HG03108 (cell line): ENCODE data around the gene JAKMIP1.
"Not testable (repeated sequence)": the region's sequence is repeated elsewhere in the genome, so short reads cannot be mapped to it uniquely, and the experiment has no call there.

Source experiments
- ATAC-seq: cut with Tn5 transposase; IDR thresholded peaks from one replicate; pipeline ENCODE4 v1.9.1; 2021; ENCODE audit warnings: moderate library complexity; ENCODE audit not compliant: unreplicated experiment

The JAKMIP1 gene

DNA sequence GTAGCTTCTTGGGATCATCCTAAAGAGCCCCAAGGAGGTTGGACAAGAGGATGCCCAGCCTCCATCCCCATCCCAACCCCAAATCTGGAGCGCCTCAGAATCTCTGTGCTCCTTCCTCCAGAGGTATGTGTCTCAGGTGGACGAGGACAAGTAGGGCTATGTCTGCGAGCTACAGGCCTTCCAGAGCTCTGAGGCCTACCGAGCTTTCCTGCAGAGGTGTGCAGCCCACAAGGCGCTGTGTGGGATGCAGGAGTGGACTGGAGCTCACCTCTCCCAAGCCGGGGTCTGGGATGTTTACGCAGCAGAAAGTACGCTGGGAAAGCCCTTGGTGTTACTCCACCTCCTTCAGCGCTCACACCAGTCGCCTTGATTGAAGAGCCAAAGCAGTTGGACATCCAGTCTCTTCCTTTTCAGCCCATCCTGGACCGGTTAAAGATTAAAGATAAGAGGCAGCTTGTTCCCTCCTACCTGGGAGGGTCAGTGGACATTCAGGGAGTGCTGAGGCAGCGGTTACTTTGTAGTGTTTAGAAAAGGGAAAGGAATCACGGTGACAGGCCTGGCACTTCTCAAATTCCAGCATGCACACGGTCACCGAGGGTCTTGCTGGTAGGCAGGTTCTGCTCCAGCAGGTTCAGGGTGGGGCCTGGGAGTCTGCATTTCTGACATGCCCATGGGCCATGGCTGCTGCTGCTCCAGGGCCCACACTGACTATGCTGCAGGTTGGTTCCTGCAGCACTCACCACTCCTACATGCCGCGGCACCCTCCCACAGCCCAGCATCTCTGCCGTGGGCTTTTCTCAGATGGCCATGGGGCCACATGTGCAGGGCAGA lies 29.5 kb upstream of the JAKMIP1 start:
- no peak for ATAC-seq

DNA sequence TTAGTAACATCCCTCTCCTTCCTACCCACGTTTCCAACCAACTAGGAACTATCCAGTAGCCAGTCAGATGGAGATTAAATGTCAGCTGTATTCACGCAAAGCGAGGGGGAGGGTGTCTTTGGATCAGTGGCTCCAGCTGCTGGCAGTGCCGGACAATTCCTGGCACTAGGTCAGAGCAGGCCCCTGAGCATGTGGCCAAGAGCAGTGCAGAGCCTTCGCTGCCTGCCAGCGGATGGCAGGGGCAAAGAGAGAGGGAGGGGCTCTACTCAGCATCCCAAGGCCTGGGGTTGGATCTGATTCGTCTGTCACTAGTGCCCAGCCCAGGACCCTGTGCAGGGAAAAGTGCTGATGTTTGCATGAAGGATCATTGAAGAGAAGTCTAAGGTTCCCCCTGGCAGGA lies 28.7 kb upstream of the JAKMIP1 start:
- no peak for ATAC-seq

DNA sequence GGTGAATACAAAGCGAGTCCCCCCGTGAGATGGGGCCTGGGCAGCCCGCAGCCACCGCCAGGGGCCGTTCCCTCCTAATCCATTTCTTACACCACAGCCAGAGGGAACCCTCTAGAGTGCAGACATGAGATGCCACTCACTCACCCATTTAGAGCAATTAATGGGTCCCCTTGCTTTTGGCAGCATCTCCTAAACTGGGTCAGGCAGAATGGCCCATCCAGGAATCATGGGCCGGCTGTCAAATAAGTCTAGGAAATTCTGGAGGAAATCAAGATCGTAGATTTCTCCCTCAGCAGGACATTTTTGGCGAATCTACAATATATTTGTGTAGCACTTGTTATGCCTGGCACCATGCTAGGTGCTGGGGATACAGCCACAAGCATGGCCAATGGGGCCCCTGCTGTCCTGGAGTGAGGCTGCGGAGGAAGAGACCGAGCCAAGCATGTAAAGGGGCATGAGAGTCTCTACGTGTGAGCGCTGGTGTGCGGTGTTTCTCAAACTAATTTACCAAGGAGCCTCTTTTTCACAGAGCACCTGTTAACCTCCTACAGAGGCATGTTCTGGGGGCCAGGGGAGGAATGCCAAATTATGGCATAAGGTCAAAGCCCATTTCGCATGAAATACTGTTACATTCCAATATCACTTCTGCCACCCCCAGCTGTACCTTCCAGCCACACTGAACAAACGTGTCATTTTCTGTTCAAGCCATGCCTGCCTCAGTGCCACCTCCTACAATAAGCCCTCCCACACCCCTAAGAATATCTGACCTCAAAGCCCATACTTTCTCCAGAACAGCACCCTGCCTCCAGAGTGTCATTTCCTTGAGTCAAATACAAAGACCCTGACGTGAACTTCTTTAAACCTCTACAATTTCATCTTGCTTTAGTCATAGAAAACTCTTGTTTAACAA lies 28.1 kb upstream of the JAKMIP1 start:
- ATAC-seq, result no peak

DNA sequence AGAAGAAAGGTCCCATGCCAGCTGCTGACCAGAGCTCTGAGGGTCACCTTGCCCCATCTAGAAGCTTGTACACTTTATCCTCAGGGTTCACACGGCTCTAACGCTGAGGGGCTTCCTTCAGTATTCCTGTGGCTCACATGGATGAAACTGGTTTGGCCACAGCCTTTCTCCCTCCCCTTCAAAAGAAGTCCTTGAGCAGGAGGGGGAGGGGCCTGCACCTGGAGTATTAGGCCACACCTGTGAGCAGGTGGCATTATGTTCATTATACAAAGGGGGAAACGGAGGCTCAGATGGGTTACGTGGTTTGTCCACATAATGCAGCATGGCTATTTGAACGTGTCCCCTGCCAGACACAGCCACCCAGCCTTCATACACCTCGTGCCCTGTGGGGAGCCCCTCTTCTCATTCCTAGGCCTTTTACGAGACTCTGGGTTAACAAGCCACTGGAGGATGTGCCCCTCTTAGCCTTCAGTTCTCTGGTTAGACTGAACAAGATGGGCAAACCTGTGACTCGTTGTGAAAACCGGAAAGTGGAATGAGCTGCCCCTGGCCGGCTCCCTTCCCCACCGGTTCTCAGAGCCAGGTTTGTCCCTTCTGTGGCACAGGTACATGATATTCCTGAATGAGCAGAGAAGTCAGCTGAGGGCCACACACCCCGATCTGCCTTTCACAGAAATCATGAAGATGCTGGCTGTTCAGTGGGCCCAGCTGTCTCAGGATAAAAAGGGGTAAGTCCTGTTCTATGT lies 27.2 kb upstream of the JAKMIP1 start:
- no peak for ATAC-seq

DNA sequence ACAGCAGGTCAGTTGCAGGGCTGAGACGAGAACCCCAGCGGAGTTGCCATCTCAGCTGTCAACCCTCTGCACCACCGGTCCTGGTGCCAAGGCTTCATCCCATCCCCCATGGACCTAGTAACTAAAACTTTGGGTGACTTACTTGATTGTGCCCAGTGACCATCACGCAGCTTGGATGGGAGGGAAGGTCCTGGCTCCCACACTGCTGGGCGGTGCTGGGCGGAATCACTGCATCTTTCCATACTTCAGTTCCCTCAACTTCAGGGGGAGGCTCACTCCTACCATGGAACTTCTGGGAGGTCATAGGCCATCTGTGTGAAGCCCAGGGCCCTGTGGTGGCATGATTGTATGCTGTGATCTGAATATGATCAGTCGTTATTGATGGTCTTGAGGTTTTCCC lies 26.2 kb upstream of the JAKMIP1 start:
- ATAC-seq, result no peak

DNA sequence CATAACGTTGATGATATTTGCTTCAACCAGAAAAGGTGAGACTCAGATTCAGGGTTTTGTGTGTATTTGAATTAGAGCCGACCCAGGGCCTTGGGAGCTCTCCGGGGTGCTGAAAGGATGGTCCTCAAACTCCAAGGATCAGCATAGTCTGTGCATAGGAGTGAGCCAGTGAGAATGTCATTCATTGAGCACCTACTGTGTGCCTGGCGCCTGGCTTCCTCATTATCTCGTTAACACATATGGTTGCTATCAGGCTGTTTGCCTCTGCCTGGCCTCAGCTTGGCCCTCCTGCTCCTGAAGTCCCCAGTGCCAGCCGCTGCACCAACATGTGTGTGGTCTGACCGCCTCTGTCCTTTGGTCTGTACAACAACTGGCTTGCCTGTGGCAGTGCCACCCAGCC lies 25.1 kb upstream of the JAKMIP1 start:
- no peak for ATAC-seq

DNA sequence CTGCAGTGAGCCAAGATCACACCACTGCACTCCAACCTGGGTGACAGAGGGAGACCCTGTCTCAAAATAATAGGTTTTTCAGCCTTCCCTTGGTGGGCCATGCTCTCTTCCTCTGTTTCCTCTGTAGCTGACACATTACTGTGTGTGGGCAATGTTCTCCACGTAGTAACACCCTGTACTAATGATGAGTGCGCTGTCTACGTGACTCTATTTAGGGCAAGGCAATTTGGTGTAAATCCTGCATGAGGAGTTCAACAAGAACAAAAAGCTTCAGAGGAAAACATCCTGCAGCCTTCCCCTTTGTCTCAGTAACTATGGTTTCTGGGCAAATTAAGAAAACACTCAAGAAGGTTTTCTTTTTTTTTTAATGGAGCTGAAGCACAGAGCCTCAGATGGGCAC lies 24.4 kb upstream of the JAKMIP1 start:
- ATAC-seq, result no peak

DNA sequence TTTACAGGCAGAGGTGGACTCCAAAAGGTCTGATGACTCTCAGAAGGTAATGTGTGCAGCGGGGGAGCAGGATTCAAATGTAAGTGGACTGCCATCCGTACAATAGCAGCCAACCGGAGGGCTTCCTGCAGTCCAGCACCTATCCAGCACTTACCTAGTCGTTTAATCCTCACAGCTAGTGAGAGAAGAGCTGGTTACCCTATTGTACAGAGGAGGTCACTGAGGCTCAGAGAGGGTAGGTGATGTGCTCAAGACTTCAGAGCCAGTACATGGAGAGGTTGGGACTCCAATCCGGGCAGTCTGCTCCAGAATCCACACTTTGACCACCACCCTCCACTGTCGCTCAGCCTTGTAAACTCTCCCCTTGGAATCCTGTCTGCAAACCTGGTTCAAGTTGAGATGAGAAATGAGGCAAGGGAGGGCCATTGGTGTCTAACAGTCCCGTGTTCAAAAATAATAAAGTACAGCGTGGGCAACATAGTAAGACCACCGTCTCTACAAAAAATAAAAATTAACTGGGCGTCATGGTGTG lies 22.5 kb upstream of the JAKMIP1 start:
- ATAC-seq, result no peak

DNA sequence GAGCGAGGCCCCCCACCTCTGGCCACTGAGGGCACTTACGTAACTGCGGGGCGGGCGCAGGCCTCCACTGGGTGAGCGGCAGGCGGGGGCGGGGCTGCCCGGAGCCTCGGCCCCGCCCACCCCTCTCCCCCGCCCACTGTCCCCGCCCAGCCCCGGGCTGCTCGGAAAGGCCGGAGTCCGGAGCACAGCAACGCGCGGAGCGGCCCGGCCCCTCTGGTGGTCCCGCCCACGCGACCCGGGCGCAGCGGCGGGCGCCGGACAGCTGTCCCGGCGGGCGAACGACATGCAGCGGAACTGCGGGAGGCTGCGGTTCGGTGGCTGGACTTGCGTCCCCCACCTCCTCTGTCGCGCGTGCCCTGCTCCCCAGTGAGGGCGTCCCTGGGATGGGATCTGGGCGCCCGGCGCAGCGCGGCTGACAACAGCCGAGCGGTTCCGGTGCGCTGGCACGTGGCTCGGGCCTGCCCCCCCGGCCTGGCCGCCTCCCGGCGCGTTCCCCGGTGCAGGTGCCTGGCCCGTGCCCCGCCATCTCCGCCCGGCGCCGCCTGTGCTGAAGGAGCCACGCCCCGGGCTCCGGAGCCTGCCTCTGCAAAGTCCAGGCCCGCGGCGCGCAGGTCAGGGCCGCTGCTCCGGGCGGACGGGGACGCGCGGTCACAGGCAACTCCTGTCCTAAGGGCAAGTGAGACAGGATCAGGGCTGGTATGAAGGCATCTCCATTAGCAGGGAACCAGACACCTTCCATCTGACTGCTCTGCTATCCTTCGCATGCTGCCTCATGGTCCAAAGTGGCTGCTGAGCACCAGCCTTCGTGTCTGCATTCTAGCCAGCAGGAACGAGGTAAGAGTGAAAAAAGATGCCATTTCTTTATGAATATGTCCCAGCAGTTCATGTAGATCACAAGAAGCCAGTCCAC lies 21.8 kb upstream of the JAKMIP1 start:
- ATAC-seq, result no peak

DNA sequence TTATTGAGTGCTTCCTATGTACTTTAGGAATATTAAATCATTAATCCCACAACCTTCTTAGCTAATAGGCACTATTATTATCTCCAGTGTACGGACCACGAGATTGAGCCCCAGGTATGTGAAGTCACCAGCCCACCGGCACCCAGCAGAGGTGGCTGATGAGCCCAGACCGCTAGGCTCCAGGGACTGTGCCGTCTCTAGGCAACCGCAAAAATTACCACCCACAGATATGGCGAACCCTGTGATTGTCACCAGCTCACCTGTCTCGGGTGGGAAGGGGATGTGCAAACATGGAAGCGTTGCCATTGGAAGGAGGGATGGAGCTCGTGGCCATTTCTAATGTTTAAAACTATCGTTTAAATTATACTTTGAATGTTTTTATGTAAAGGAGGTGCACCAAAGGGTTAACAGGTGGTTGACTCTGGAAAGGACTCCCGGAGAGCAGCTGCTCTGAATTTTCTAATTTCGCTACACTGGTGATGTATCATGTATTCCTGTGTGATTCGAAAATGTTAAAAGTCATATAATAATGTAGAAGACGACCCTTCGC lies 21.0 kb upstream of the JAKMIP1 start:
- ATAC-seq, result no peak

DNA sequence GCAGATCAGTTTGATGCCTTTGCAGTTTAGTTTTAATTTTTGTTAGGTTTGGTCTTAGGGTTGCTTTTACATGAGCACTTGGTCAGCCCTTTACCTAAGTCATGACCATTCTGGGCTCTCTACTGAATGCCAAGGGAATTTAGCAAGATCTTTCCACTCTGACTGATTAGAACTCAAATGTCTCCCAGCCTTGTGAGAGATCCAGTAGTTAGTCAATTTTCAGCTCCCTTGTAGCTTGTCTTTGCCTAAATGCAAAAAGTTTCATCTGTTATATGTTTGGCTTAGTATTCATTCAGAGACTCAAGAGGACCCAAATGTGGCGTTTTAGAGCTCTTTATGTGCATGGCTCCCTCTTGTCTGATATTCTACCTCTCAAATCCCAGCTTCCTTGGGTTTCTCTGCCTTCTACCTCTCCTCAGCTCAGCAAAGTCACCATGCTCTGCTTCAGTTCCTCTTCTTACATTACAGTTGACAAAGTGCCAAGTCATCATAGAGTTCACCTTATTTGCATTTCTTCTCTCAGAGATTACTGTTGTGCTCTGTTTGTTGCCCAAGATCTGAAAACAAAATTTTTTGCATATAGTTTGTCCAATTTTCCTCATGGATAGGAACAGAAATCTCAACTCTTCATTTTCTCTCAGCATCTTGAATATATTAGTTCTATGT lies 17.5 kb upstream of the JAKMIP1 start:
- peak; percentile 80 for ATAC-seq

DNA sequence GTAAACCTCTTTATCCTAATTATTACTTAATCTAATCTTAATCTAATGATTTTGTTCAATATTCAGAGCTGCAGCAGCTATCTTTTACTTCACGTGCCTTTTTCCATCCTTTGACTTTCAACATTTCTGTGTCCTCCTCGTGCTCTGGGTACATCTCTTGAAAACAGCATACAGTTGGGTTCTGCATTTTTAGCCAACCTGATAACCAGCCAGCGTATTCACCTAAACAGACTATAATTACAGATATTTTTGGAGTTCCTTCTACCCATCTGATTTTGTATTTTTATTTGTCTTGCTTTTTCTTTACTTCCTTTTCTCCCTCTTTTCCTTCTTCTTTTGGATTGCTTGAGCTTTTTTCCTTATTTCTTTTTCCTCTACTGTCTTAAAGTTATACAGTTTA lies 16.2 kb upstream of the JAKMIP1 start:
- ATAC-seq, result no peak

DNA sequence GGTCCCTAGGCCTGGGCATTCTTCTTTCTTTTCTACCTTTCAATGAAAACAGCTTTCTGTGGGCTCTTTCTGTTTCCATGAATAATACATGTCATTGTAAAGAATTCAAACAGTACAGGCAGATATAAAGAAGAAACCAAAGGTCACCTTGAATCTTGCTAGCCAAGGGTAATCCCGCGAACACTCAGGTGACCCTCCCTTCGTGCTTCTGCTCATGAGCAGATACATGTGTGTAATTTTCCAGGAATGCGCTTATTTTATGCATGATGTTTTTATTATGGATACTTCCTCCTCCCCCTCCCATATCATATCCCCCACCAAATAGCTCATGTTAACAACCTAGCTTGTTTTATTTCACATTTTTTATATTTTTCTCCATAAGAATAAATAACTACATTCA lies 9.6 kb upstream of the JAKMIP1 start:
- ATAC-seq, result no peak

DNA sequence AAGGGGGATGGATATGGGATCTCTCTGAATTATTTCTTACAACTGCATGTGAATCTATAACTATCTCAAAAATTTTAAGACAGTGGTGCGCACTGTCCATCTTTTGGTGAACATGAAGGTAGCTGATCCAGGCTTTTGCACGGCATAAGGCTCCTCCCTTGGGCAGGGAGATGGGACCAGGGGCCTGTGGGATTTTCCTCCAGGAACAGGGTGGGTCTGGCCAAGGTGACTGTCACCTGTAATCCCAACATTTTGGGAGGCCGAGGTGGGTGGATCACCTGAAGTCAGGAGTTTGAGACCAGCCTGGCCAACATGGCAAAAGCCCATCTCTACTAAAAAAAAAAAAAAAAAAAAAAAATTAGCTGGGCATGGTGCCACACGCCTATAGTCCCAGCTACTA lies 8.9 kb upstream of the JAKMIP1 start:
- not testable (repeated sequence) for ATAC-seq

DNA sequence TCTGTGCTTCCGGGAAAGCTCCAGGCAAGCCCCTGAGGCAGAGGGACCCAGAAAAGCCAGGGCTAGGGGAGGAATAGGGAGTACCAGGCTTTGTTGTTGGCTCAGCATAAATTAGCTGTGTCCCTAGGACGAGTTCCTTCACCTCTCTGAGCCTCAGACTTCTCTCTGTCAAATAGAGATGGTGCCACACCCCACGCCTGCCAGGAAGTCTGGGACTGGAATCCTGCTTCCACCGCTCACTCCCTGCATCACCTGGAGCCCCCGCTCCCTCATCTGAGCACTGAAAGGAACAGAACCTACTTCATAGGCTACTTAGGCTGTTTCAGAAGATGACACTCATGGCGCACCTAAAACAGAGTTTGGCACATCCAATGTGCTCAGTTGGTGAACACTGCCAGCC lies 8.1 kb upstream of the JAKMIP1 start:
- no peak for ATAC-seq

DNA sequence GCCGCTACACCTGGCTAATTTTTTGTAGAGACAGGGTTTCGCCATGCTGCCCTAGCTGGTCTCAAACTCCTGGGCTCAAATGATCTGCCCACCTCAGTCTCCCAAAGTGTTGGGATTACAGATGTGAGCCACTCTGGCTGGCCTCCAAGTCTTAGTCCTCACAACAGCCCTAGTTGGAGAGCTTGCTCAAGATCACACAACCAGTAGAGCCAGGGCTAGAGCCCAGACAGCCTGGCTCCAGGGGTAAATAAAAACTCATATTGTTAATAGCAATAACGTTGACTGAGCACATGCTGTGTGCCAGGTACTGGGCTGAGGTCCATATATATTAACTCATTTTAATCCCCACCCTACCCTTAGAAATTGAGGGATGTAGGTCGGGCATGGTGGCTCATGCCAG lies 7.3 kb upstream of the JAKMIP1 start:
- no peak for ATAC-seq

DNA sequence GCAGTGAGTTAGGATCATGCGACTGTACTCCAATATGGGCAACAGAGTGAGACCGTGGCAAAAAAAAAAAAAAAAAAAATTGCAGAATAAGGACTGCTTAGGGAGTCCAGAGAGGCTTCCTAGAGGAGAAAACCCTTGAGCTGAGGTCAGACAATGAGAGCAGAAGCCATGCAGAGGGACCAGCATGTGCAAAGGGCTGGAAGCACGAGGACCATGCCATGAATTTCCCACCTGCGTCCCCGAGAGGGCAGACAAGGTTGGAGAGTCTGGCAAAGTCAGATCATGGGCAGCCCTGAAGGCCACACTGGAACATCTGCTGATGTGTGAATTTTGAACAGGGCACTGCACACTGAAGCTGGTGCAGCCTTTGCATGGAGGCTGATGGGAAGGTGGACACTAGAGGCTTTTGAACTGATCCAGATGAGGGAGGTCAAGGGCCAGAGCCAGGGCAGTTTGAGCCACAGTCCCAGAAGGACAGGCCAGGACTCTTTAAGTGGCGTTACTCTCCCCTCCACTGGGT lies 6.5 kb upstream of the JAKMIP1 start:
- no peak for ATAC-seq

DNA sequence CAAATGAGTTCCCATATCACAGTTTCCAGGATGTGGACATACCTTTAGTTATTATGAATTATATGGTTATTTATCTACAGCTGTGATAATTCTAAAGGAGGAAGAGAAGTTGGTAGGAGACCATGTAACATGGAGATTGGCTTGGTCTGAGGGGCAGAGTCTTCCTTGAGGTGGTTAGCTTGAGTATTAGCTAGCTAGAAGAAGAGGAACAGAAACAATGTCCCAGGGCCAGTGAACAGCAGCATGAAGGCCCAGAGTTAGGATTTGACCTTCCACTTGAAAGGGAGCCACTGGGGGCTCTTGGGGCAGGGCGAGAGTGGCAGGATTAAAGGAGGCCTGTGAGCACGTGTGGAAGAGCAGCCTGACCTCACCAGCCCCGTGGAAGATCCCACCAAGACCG lies 5.6 kb upstream of the JAKMIP1 start:
- ATAC-seq, result no peak

DNA sequence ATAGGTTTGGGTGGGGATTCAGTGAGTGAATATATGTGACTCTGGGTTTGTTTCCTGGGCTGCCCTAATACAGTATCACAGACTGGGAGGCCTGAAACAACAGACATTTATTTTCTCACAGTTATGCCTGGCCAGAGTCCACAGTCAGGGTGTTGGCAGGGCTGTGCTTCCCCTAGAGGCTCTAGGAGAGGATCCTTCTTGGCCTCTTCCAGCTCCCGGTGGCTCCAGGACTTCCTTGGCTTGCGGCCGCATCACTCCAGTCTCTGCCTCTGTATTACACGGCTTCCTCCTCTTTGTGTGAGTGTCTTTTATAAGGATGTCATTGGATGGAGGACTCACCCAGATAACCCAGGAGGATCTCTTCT lies 5.2 kb upstream of the JAKMIP1 start:
- no peak for ATAC-seq
